Osteoblast (primary cell): ENCODE data around the gene PTPRH. TPM values are rescaled to one million over a fixed set of nuclear protein-coding genes. Genes with fewer than 3 reads are reported as not detected.

ENCODE experiments used
- DNase-seq: peaks from one replicate; pipeline ENCODE4 v3.0.0; 2011; ENCODE audit warnings: low spot score, mixed read lengths; ENCODE audit not compliant: insufficient read length; ENCODE audit errors: missing footprints
- H2AFZ ChIP-seq: 2 replicates; pipeline ENCODE4 v1.6.0; 2011; ENCODE audit warnings: mild to moderate bottlenecking, low read length
- H3K27ac ChIP-seq: 2 replicates; pipeline ENCODE4 v1.5.1; 2011; ENCODE audit warnings: mild to moderate bottlenecking, low read depth, low read length, moderate library complexity
- H3K27me3 ChIP-seq: 2 replicates; pipeline ENCODE4 v1.6.0; 2012; ENCODE audit warnings: mild to moderate bottlenecking, control low read depth, inconsistent platforms, low read length, moderate library complexity; ENCODE audit not compliant: insufficient read depth
- H3K36me3 ChIP-seq: 2 replicates; pipeline ENCODE4 v1.5.1; 2011; ENCODE audit warnings: mild to moderate bottlenecking, low read length, control low read depth, moderate library complexity; ENCODE audit not compliant: insufficient read depth
- H3K4me1 ChIP-seq: 2 replicates; pipeline ENCODE4 v1.5.1; 2011; ENCODE audit warnings: mild to moderate bottlenecking, low read length, control low read depth, moderate library complexity; ENCODE audit not compliant: insufficient read depth
- H3K4me2 ChIP-seq: 2 replicates; pipeline ENCODE4 v1.6.0; 2011; ENCODE audit warnings: mild to moderate bottlenecking, low read length; ENCODE audit not compliant: insufficient read depth
- H3K4me3 ChIP-seq: fragments of 200-600 bp; sonication (generic); 3 replicates; pipeline ENCODE4 v1.5.1; 2012; ENCODE audit warnings: mild to moderate bottlenecking, low read length, inconsistent platforms; ENCODE audit not compliant: insufficient read depth
- H3K79me2 ChIP-seq: 2 replicates; pipeline ENCODE4 v1.6.0; 2012; ENCODE audit warnings: mild to moderate bottlenecking, low read length, control low read depth, inconsistent platforms; ENCODE audit not compliant: insufficient read depth
- H3K9me3 ChIP-seq: 2 replicates; pipeline ENCODE4 v1.5.1; 2011; ENCODE audit warnings: low read depth, low read length, control low read depth
- H4K20me1 ChIP-seq: 2 replicates; pipeline ENCODE4 v1.6.0; 2012; ENCODE audit warnings: mild to moderate bottlenecking, low read length, control low read depth; ENCODE audit not compliant: insufficient read depth
- total RNA-seq: library from RNA; depleted of rRNA; stranded (reverse); fragments of >200 nt; gene quantifications from 2 replicates; pipeline ENCODE4 v1.2.3, GENCODE V29; 2012
- TF ChIP-seq, protein P1 (sequence below): IDR thresholded peaks from 2 replicates; pipeline ENCODE4 v1.5.1; 2011; ENCODE audit warnings: mild to moderate bottlenecking, low read depth, low read length, moderate library complexity; ENCODE audit errors: extremely low read depth

Gene PTPRH
- total RNA-seq, 1 donor: 1.1 TPM

DNA sequence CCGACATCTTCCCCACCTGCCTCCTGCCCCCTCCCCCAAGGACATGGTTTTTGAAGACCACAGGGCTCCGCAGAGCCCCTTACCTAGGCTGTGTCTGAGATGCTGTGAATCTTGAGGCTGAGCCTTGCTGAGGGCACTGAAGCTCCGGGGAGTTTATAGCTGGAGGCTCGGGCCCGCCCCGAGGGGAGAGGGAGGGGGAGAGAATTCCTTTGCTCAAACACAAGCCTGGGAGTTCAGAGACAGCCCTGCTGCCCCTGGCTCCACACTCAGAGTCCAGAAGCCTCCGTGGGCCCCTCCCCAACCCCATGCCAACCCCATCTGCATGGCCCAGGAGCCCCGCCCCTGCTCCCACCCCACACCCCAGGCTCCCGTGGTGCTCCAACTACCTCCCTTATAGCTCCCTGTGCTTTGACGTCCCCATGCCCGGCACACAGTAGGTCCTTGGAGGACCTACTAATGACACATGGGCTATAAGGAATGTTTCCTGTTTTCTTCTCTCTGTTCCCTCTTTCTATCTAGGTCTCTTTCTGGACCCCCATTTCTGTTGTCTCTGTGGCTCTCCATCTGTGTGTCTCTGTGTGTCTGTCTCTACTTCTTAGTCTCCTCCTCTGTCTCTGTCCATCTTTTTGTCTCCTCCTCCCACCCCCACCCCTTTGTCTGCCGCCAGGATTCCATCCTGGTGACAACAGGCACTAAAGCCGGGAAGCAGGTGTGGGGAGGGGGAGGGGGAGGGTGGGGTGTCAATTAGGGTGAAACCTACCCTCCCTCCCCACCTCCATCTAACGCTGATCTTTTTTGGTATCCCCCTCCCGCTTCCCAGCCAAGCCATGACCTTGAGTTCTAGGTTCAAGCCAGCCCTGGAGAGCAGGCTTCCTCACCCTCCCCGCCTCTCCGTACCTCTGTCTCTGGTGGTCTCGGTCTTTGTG lies 60.0 kb downstream of the PTPRH start, which contains the start of gene TNNT1:
Gene TNNT1, minus strand, starts transcription at position 129 of the 926 bp plus-strand sequence. CDS start 2,049 bp downstream, outside the sequence.
- TF ChIP-seq, protein P1, sequence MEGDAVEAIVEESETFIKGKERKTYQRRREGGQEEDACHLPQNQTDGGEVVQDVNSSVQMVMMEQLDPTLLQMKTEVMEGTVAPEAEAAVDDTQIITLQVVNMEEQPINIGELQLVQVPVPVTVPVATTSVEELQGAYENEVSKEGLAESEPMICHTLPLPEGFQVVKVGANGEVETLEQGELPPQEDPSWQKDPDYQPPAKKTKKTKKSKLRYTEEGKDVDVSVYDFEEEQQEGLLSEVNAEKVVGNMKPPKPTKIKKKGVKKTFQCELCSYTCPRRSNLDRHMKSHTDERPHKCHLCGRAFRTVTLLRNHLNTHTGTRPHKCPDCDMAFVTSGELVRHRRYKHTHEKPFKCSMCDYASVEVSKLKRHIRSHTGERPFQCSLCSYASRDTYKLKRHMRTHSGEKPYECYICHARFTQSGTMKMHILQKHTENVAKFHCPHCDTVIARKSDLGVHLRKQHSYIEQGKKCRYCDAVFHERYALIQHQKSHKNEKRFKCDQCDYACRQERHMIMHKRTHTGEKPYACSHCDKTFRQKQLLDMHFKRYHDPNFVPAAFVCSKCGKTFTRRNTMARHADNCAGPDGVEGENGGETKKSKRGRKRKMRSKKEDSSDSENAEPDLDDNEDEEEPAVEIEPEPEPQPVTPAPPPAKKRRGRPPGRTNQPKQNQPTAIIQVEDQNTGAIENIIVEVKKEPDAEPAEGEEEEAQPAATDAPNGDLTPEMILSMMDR: no peak
- Histone ChIP-seq H3K27ac (no peak within 1 kb of the TSS), H4K20me1 (no peaks in the 10 kb centered on the region), H3K4me1 (no peaks in the 10 kb centered on the region), H3K9me3 (no peaks in the 10 kb centered on the region), H3K36me3 (no peaks in the 10 kb centered on the region), H2AFZ (no peak within 1 kb of the TSS), H3K4me2 (no peak within 1 kb of the TSS), H3K27me3 (peaks cover 37% of the 10 kb centered on the region), H3K4me3 (no peak within 1 kb of the TSS), H3K79me2 (no peaks in the 10 kb centered on the region)
- DNase-seq: peak; percentile 77

DNA sequence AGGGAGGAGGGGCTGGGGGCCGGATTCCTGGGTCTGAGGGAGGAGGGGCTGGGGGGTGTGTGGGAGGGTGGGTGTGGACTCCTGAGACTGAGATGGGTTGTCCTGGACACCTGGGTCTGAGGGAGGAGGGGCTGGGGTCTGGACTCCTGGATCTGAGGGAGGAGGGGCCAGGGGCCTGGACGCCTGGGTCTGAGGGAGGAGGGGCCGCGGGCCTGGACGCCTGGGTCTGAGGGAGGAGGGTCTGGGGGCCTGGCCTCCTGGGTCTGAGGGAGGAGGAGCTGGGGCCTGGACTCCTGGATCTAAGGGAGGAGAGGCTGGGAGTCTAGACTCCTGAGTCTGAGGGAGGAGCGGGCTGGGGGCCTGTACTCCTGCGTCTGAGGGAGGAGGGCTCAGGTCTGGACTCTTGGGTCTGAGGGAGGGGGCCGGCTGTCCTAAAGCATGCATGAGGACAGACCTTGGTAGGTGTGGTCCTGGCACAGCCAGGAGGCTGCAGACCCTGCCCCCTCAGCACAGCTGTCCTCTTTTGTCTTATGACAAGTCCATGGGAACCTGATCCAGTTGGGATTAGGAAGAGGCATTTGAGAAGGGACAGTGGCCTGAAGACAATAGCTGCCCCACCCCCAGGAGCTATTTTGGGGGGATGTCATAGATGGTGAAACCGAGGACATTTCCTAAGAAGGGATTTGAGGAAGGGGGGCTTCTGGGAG lies 61.6 kb downstream of the PTPRH start:
- no peaks in the 10 kb centered on the region for H3K9me3 ChIP-seq
- no peak overlapping the region for H2AFZ ChIP-seq
- no peak overlapping the region for H3K27ac ChIP-seq
- no peaks in the 10 kb centered on the region for H3K4me1 ChIP-seq
- H4K20me1 ChIP-seq: no peaks in the 10 kb centered on the region
- TF ChIP-seq, protein P1: no peak
- H3K4me3 ChIP-seq: no peak overlapping the region
- peaks cover 49% of the 10 kb centered on the region for H3K27me3 ChIP-seq
- H3K4me2 ChIP-seq: no peak overlapping the region
- no peaks in the 10 kb centered on the region for H3K36me3 ChIP-seq
- DNase-seq: peak; percentile 69
- H3K79me2 ChIP-seq: no peaks in the 10 kb centered on the region

DNA sequence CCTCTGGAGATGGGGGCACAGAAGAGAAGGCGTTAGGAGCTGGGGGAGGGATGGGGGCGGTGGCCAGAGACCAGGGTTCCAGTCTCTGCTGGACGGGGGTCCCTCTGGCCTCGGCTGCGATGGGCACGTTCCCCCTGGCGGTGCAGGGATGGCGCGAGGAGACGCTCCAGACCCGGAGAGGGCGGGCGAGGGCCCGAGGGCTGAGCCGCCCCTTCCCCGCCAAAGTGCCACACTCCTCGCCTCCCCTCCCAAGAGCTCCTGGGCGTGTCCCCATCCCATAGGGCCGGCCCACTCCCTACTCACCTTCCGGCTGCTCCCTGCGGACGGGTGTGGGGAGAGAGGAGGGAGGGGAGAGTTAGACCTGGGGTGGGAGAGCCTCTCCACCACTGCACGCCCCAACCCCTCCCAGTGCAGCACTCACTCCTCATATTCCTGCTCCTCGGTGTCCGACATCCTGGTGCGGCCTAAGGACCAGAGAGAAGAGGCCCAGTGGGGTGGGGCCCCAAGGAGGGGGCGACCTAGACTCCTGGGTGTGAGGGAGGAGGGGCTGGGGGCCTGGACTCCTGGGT lies 62.5 kb downstream of the PTPRH start:
- Histone ChIP-seq H3K4me2 (no peak overlapping the region), H3K4me3 (no peak overlapping the region), H2AFZ (no peak overlapping the region)

More for the DNA sequence above, 62.5 kb downstream of the PTPRH start:
- no peaks in the 10 kb centered on the region for H3K9me3 ChIP-seq
- H4K20me1 ChIP-seq: no peaks in the 10 kb centered on the region
- H3K27me3 ChIP-seq: peaks cover 50% of the 10 kb centered on the region
- DNase-seq: peak; percentile 64
- H3K36me3 ChIP-seq: no peaks in the 10 kb centered on the region
- TF ChIP-seq, protein P1: no peak
- H3K4me1 ChIP-seq: no peaks in the 10 kb centered on the region
- H3K27ac ChIP-seq: no peak overlapping the region
- H3K79me2 ChIP-seq: no peaks in the 10 kb centered on the region
